Measurements from ENCODE around the gene PUM2.

DNA sequence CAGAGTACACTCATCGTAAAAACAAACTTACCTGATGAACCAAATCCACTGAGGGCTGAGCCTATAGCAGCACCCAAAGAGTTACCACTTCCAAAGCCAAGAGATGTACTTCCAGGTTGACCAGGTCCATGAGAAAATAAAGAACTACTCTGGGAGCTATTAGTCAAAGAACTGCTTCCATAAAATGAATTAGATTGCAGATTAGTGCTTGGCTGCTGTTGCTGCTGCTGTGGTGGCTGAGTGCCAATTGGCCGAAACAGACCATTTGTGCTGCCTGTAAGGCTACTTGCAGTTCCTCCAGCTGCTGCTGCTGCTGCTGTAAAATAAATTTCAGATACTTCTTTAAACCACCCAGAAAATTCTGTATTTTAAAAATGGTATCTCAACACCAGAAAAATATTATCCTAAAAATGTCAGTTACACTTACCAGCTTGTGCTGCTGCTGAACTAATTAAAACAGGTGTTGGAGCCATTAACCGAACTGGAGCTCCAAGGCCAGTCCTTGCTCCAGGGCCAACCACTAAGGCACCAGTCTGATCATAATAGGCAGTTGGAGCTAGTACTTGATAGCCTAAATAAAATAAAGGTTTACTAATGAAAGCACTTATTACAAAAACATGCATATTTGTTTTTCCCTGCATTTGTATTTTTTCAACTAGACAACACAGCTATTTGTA, 67.6 kb downstream of the PUM2 start:
- no peak for TF ChIP-seq POLR2A (IDR thresholded peaks at IDR 0.05)
- TF ChIP-seq, protein P1, sequence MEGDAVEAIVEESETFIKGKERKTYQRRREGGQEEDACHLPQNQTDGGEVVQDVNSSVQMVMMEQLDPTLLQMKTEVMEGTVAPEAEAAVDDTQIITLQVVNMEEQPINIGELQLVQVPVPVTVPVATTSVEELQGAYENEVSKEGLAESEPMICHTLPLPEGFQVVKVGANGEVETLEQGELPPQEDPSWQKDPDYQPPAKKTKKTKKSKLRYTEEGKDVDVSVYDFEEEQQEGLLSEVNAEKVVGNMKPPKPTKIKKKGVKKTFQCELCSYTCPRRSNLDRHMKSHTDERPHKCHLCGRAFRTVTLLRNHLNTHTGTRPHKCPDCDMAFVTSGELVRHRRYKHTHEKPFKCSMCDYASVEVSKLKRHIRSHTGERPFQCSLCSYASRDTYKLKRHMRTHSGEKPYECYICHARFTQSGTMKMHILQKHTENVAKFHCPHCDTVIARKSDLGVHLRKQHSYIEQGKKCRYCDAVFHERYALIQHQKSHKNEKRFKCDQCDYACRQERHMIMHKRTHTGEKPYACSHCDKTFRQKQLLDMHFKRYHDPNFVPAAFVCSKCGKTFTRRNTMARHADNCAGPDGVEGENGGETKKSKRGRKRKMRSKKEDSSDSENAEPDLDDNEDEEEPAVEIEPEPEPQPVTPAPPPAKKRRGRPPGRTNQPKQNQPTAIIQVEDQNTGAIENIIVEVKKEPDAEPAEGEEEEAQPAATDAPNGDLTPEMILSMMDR (IDR thresholded peaks at IDR 0.05), result no peak

Data from tibial nerve (tissue), 3 donors.